ENCODE results near the gene TSBP1.
"Not testable (repeated sequence)": the region's sequence is repeated elsewhere in the genome, so short reads cannot be mapped to it uniquely, and the experiment has no call there.

Gene TSBP1

GRCh38 chr6:32375739-32376529, 4.2 kb upstream of the TSBP1 start:
- no peak for DNase-seq (ENCODE audit: low read depth in 2 of 2, low spot score in 1 of 2)

- no peak for DNase-seq (ENCODE audit: low read depth in 2 of 2, low spot score in 1 of 2)
Observed at GRCh38 chr6:32371229-32371628, 474 bp downstream of the TSBP1 start.

- no peak for DNase-seq (ENCODE audit: low read depth in 2 of 2, low spot score in 1 of 2)
Observed at GRCh38 chr6:32370505-32370904, 1.2 kb downstream of the TSBP1 start.

GRCh38 chr6:32369660-32370059, 2.0 kb downstream of the TSBP1 start:
- DNase-seq (ENCODE audit: low read depth in 2 of 2, low spot score in 1 of 2) = no peak

GRCh38 chr6:32367644-32368043, 4.1 kb downstream of the TSBP1 start:
- DNase-seq (ENCODE audit: low read depth in 2 of 2, low spot score in 1 of 2) = no peak

- not testable (repeated sequence) for DNase-seq (ENCODE audit: low read depth in 2 of 2, low spot score in 1 of 2)
Observed at GRCh38 chr6:32359225-32359624, 12.5 kb downstream of the TSBP1 start.

- not testable (repeated sequence) for DNase-seq (ENCODE audit: low read depth in 2 of 2, low spot score in 1 of 2)
Observed at GRCh38 chr6:32358548-32358947, 13.2 kb downstream of the TSBP1 start.

GRCh38 chr6:32355018-32355417, 16.7 kb downstream of the TSBP1 start:
- no peak for DNase-seq (ENCODE audit: low read depth in 2 of 2, low spot score in 1 of 2)

GRCh38 chr6:32353348-32353747, 18.4 kb downstream of the TSBP1 start:
- DNase-seq (ENCODE audit: low read depth in 2 of 2, low spot score in 1 of 2) = no peak

GRCh38 chr6:32340242-32340641, 31.5 kb downstream of the TSBP1 start:
- DNase-seq (ENCODE audit: low read depth in 2 of 2, low spot score in 1 of 2) = no peak

GRCh38 chr6:32337186-32337805, 34.4 kb downstream of the TSBP1 start:
- DNase-seq (ENCODE audit: low read depth in 2 of 2, low spot score in 1 of 2) = no peak

GRCh38 chr6:32332433-32332832, 39.3 kb downstream of the TSBP1 start:
- no peak for DNase-seq (ENCODE audit: low read depth in 2 of 2, low spot score in 1 of 2)

GRCh38 chr6:32329141-32329540, 42.6 kb downstream of the TSBP1 start:
- DNase-seq (ENCODE audit: low read depth in 2 of 2, low spot score in 1 of 2) = no peak

- no peak for DNase-seq (ENCODE audit: low read depth in 2 of 2, low spot score in 1 of 2)
Observed at GRCh38 chr6:32327103-32327502, 44.6 kb downstream of the TSBP1 start.

GRCh38 chr6:32318501-32318900, 53.2 kb downstream of the TSBP1 start:
- no peak for DNase-seq (ENCODE audit: low read depth in 2 of 2, low spot score in 1 of 2)

- no peak for DNase-seq (ENCODE audit: low read depth in 2 of 2, low spot score in 1 of 2)
Observed at GRCh38 chr6:32317541-32317940, 54.2 kb downstream of the TSBP1 start.

- no peak for DNase-seq (ENCODE audit: low read depth in 2 of 2, low spot score in 1 of 2)
Observed at GRCh38 chr6:32313964-32314363, 57.7 kb downstream of the TSBP1 start.

GRCh38 chr6:32298632-32299336, 72.9 kb downstream of the TSBP1 start:
- no peak for DNase-seq (ENCODE audit: low read depth in 2 of 2, low spot score in 1 of 2)

- not testable (repeated sequence) for DNase-seq (ENCODE audit: low read depth in 2 of 2, low spot score in 1 of 2)
Observed at GRCh38 chr6:32294980-32295379, 76.7 kb downstream of the TSBP1 start.

GRCh38 chr6:32294566-32294965, 77.1 kb downstream of the TSBP1 start:
- no peak for DNase-seq (ENCODE audit: low read depth in 2 of 2, low spot score in 1 of 2)

GRCh38 chr6:32293695-32294094, 78.0 kb downstream of the TSBP1 start:
- no peak for DNase-seq (ENCODE audit: low read depth in 2 of 2, low spot score in 1 of 2)

GRCh38 chr6:32291543-32291942, 80.2 kb downstream of the TSBP1 start:
- no peak for DNase-seq (ENCODE audit: low read depth in 2 of 2, low spot score in 1 of 2)

Data from stimulated activated CD8-positive, alpha-beta memory T cell treated with anti-CD3 and anti-CD28 coated beads, Interleukin-4, amount 100 ng/mL, for 1 hour (primary cell).